Fibroblast of lung (primary cell): Measurements from ENCODE around the gene NT5DC3. TPM values are rescaled to one million over a fixed set of nuclear protein-coding genes. Genes with fewer than 3 reads are reported as not detected.

Experiments used
- DNase-seq, 2 donors: peaks; one replicate each; pipeline versions ENCODE4 v3.0.0 to v3.0.0-alpha.2; 2010; ENCODE audit warnings: low read depth in 2 of 2
- H2AFZ ChIP-seq: 2 replicates; pipeline ENCODE4 v1.5.1; 2012; ENCODE audit warnings: low read length, control low read depth, inconsistent platforms
- H3K27ac ChIP-seq: 2 replicates; pipeline ENCODE4 v1.5.1; 2011; ENCODE audit warnings: low read length, control low read depth; ENCODE audit not compliant: insufficient read depth
- H3K27me3 ChIP-seq: 2 replicates; pipeline ENCODE4 v1.5.1; 2011; ENCODE audit warnings: mild to moderate bottlenecking, low read length; ENCODE audit not compliant: control insufficient read depth, insufficient read depth
- H3K36me3 ChIP-seq: 2 replicates; pipeline ENCODE4 v1.5.1; 2011; ENCODE audit warnings: low read length; ENCODE audit not compliant: control insufficient read depth, insufficient read depth
- H3K4me1 ChIP-seq: 2 replicates; pipeline ENCODE4 v1.5.1; 2011; ENCODE audit warnings: low read length; ENCODE audit not compliant: control insufficient read depth, insufficient read depth; ENCODE audit errors: extremely low read depth
- H3K4me2 ChIP-seq: 2 replicates; pipeline ENCODE4 v1.5.1; 2011; ENCODE audit warnings: low read length, control low read depth; ENCODE audit not compliant: insufficient read depth; ENCODE audit errors: extremely low read depth
- H3K4me3 ChIP-seq, 4 experiments: fragments of 200-600 bp in 1 of 4; sonication (generic) in 1 of 4; replicated peaks in 1 of 4; 2 replicates each; pipeline ENCODE4 v1.5.1; 2011 to 2016; ENCODE audit warnings: low read length in 4 of 4, low read depth in 3 of 4, mild to moderate bottlenecking in 3 of 4, control low read depth in 2 of 4, inconsistent platforms in 1 of 4, mixed read lengths in 1 of 4; ENCODE audit not compliant: insufficient read depth in 1 of 4; ENCODE audit errors: control extremely low read depth in 1 of 4
- H3K79me2 ChIP-seq: 2 replicates; pipeline ENCODE4 v1.5.1; 2012; ENCODE audit warnings: mild to moderate bottlenecking, low read length, inconsistent platforms; ENCODE audit not compliant: control insufficient read depth, insufficient read depth
- H3K9ac ChIP-seq: 2 replicates; pipeline ENCODE4 v1.5.1; 2011; ENCODE audit warnings: mild to moderate bottlenecking, low read length, control low read depth; ENCODE audit not compliant: insufficient read depth
- H3K9me3 ChIP-seq: 2 replicates; pipeline ENCODE4 v1.5.1; 2012; ENCODE audit warnings: low read depth, low read length; ENCODE audit not compliant: control insufficient read depth, insufficient read depth
- H4K20me1 ChIP-seq: 2 replicates; pipeline ENCODE4 v1.5.1; 2011; ENCODE audit warnings: low read length; ENCODE audit not compliant: control insufficient read depth, insufficient read depth; ENCODE audit errors: extremely low read depth
- EZH2 ChIP-seq: IDR thresholded peaks from 2 replicates; pipeline ENCODE4 v1.5.1; 2012; ENCODE audit warnings: low read length, control low read depth, mild to moderate bottlenecking; ENCODE audit errors: missing control alignments
- polyA plus RNA-seq, 2 donors: library from polyadenylated mRNA; depleted of rRNA in 1 of 2; stranded (reverse) in 1 of 2; unstranded in 1 of 2; fragments of >200 nt; gene quantifications; 2 replicates each; pipeline ENCODE4 v1.2.1, GENCODE V29; 2011 to 2012; ENCODE audit warnings: missing spikeins in 1 of 2
- total RNA-seq: library from RNA; depleted of rRNA; stranded (reverse); fragments of >200 nt; gene quantifications from 2 replicates; pipeline ENCODE4 v1.2.1, GENCODE V29; 2014
- TF ChIP-seq, protein P1 (sequence below), 2 donors: IDR thresholded peaks in 1 of 2; conservative IDR thresholded peaks in 1 of 2; 1 replicate in 1 of 2; 2 replicates in 1 of 2; pipeline ENCODE4 v1.5.1; 2011 to 2012; ENCODE audit warnings: low read length in 2 of 2, control low read depth in 1 of 2, inconsistent platforms in 1 of 2, low read depth in 1 of 2, mild to moderate bottlenecking in 1 of 2

The NT5DC3 gene
- total and polyA plus RNA-seq, 2 donors (not counting 1 experiment from before 2014, with no cell fraction given), result 4.1 to 10.4 TPM

DNA sequence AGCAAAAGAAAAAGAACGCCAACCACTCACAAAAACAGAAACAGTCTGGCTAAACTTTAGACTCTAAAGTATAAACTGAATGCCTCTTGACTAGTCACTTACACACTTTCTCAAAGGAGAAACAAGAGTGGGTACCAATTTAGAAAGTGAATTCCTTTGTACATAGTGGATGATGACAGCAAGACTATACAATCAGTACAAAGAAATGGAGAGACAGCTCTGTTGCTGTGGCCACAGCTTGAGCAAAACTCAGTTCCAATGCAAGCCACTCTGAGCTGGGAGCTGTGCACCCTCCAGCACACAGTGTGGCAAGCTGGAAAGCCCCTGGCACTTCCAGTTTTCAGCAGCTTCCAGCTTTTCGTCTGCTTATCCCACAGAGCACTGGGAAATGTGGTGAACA lies 21.7 kb downstream of the NT5DC3 start:
- no peak overlapping the region for H3K9ac ChIP-seq
- no peak overlapping the region for H3K4me2 ChIP-seq
- DNase-seq, result no peak
- peaks cover 4% of the 10 kb centered on the region for H3K79me2 ChIP-seq
- no peaks in the 10 kb centered on the region for H3K9me3 ChIP-seq
- H3K27ac ChIP-seq, result no peak overlapping the region
- H3K4me1 ChIP-seq, result no peaks in the 10 kb centered on the region
- H3K27me3 ChIP-seq, result no peaks in the 10 kb centered on the region
- TF ChIP-seq, protein P1, sequence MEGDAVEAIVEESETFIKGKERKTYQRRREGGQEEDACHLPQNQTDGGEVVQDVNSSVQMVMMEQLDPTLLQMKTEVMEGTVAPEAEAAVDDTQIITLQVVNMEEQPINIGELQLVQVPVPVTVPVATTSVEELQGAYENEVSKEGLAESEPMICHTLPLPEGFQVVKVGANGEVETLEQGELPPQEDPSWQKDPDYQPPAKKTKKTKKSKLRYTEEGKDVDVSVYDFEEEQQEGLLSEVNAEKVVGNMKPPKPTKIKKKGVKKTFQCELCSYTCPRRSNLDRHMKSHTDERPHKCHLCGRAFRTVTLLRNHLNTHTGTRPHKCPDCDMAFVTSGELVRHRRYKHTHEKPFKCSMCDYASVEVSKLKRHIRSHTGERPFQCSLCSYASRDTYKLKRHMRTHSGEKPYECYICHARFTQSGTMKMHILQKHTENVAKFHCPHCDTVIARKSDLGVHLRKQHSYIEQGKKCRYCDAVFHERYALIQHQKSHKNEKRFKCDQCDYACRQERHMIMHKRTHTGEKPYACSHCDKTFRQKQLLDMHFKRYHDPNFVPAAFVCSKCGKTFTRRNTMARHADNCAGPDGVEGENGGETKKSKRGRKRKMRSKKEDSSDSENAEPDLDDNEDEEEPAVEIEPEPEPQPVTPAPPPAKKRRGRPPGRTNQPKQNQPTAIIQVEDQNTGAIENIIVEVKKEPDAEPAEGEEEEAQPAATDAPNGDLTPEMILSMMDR (conservative IDR thresholded peaks at IDR 0.05 in 1 of 2, IDR thresholded peaks at IDR 0.05 in 1 of 2; ENCODE audit: low read depth in 1 of 2, low read length in 2 of 2), result no peak
- TF ChIP-seq EZH2, result no peak
- no peak overlapping the region for H3K4me3 ChIP-seq
- H3K36me3 ChIP-seq, result no peaks in the 10 kb centered on the region
- no peaks in the 10 kb centered on the region for H4K20me1 ChIP-seq
- no peak overlapping the region for H2AFZ ChIP-seq

DNA sequence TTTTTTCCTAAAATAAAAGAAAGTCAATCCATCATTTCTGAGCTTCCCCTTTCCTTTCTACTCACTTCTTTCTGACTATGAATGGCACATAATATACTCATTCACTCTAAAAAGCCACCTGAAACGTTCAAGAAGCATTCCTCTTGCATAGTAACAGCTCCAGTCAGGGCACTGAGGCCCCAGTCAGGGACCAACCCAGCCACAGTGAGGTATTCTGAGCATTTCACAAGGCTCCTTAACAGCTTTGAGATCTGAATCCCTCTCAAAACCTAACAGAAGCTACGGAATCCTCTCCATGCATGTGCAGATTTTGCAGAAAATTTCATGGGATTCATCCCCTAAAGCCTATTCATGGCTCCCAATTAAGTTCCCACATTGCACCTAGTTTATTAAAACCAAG lies 23.2 kb downstream of the NT5DC3 start:
- Histone ChIP-seq H3K9ac (no peak overlapping the region), H3K4me1 (no peaks in the 10 kb centered on the region), H3K27ac (no peak overlapping the region), H4K20me1 (no peaks in the 10 kb centered on the region), H3K4me3 (no peak overlapping the region), H3K79me2 (peaks cover 4% of the 10 kb centered on the region), H2AFZ (no peak overlapping the region), H3K9me3 (no peaks in the 10 kb centered on the region), H3K27me3 (no peaks in the 10 kb centered on the region), H3K4me2 (no peak overlapping the region), H3K36me3 (no peaks in the 10 kb centered on the region)
- TF ChIP-seq, protein P1 (conservative IDR thresholded peaks at IDR 0.05 in 1 of 2, IDR thresholded peaks at IDR 0.05 in 1 of 2; ENCODE audit: low read depth in 1 of 2, low read length in 2 of 2), result no peak
- no peak for TF ChIP-seq EZH2
- DNase-seq, result no peak

DNA sequence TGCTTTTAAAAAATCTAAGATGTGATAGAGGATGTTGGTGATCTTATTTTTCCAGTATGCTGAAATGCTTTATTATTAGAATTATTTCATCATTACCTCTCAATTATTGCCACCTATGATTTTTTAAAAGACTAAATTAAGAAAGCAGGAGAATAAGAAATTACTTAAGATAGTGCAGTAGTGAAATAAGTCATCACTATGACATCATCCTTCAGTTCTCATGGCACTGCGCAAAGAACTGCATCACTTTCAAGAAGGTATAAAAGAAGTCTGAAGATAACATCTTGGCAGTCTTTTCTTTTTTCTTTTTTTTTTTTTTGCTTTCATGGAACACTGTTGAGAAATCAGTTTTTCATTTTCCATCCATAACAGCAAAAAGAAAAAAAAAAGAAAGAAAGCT lies 24.4 kb downstream of the NT5DC3 start:
- Histone ChIP-seq H3K27ac (no peak overlapping the region), H3K4me3 (no peak overlapping the region), H3K4me2 (no peak overlapping the region), H3K9me3 (no peaks in the 10 kb centered on the region), H3K36me3 (no peaks in the 10 kb centered on the region), H4K20me1 (no peaks in the 10 kb centered on the region), H2AFZ (no peak overlapping the region), H3K9ac (no peak overlapping the region), H3K4me1 (no peaks in the 10 kb centered on the region), H3K79me2 (peaks cover 4% of the 10 kb centered on the region), H3K27me3 (no peaks in the 10 kb centered on the region)
- no peak for DNase-seq
- TF ChIP-seq, protein P1 (conservative IDR thresholded peaks at IDR 0.05 in 1 of 2, IDR thresholded peaks at IDR 0.05 in 1 of 2; ENCODE audit: low read depth in 1 of 2, low read length in 2 of 2), result no peak
- no peak for TF ChIP-seq EZH2
